Prostate gland (tissue), 2 donors: ENCODE measurements around the gene ELAVL1. TPM values are rescaled to one million over a fixed set of nuclear protein-coding genes. Genes with fewer than 3 reads are reported as not detected.
A peak's percentile ranks its signal among the peaks of the same experiment; 100 is the strongest.

Experiments used
- DNase-seq: peaks from one replicate; pipeline ENCODE4 v3.0.0-alpha.2; 2019; ENCODE audit warnings: low spot score
- H3K27ac ChIP-seq, 2 donors: fragments of 200-600 bp; sonication (generic); 2 replicates each; pipeline ENCODE4 v1.5.1; 2017 to 2019
- H3K27me3 ChIP-seq: fragments of 200-600 bp; sonication (generic); replicated peaks from 2 replicates; pipeline ENCODE4 v1.5.1; 2019; ENCODE audit not compliant: insufficient read depth
- H3K36me3 ChIP-seq, 2 donors: fragments of 200-600 bp; sonication (generic); 1 replicate in 1 of 2; 2 replicates in 1 of 2; pipeline versions ENCODE4 v1.5.1 to v1.8.1; 2017 to 2019
- H3K4me1 ChIP-seq: fragments of 200-600 bp; sonication (generic); replicated peaks from 2 replicates; pipeline ENCODE4 v1.5.1; 2019
- H3K4me3 ChIP-seq, 2 donors: fragments of 200-600 bp; sonication (generic); 2 replicates each; pipeline ENCODE4 v1.5.1; 2017 to 2019
- H3K9me3 ChIP-seq: fragments of 200-600 bp; sonication (generic); 2 replicates; pipeline ENCODE4 v1.5.1; 2017
- POLR2A ChIP-seq: fragments of 450-650 bp; IDR thresholded peaks from one replicate; pipeline ENCODE4 v1.6.1; 2016; ENCODE audit warnings: antibody characterized with exemption, mild to moderate bottlenecking
- POLR2AphosphoS5 ChIP-seq: sonication (generic); formaldehyde crosslinking; IDR thresholded peaks from one replicate; pipeline ENCODE4 v1.6.1; 2017; ENCODE audit warnings: antibody characterized with exemption
- WGBS: methylation state at CpG from one replicate; pipeline ENCODE4 v1.1.5; 2018; 5-methylcytosine and 5-hydroxymethylcytosine counted together
- intact Hi-C: fragments of 100-400 bp; cut with DNase I; formaldehyde crosslinking; loops from one replicate; pipeline ENCODE4 v1.14.2; 2022
- total RNA-seq, 2 donors: library from RNA; depleted of rRNA; stranded (reverse); fragments of >200 nt; gene quantifications; one replicate each; pipeline ENCODE4 v1.1.0, GENCODE V29; 2016
- TF ChIP-seq, protein P1 (sequence below), 4 experiments: fragments of 200-600 bp in 2 of 4; fragments of 450-650 bp in 2 of 4; sonication (generic) in 2 of 4; IDR thresholded peaks; 1 replicate in 3 of 4; 2 replicates in 1 of 4; pipeline ENCODE4 v1.5.1; 2016 to 2019; ENCODE audit warnings: antibody characterized with exemption in 4 of 4, mild to moderate bottlenecking in 2 of 4, moderate library complexity in 2 of 4

Gene ELAVL1
- total RNA-seq, 2 donors from 2014 or later: 35.6 to 76.9 TPM

DNA sequence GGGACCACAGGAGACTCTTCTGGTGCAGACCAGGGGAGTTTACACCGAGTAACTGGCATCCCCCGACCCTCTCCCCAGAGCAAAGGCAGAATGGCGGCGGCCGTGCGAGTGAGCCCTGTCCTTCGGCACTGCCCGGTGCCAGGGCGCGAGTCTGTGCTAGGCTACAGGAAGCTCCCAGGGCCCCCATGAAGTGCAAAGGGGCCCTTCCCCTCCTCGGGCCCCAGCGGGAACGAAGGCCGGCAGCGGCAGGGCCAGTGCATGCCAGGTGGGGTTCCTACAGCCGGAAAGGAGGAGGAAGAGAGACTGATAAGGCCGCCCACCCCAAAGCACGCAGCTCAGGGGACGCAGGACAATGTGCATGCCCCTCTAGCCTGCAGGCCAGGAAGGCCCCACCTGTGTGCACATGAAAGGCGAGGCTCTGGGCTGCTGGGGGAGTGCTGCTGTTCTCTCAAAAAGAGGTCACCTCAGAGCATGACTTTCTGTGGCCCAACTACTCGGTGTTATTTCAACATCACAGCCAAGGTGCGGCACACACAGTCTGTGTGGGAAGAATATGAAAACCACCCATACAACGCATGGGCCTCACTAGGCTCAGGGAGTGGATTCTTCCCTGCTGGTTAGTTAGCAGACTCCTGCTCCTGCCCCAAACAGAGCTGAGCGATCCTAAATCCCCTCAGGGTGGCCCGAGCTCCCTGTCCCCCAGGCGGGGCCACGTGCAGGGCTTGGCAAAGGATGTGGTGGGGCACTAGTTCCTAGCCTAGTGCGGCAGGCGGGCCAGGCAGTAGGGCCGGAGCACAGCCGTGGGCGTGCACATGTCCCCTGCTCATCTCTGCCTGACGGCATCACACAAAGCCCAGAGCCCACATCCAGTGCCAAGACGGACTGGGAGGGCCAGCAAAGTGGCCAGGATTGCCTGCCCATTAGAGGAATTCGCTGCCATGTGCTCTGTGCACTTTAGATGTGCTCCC, 33.6 kb downstream of the ELAVL1 start:
- H3K36me3 ChIP-seq: no peaks in the 10 kb centered on the region
- H3K9me3 ChIP-seq: no peaks in the 10 kb centered on the region
- intact Hi-C loops: no loop called here
- WGBS: 85% methylated on average over 32 of the region's 35 CpGs
- no peak for DNase-seq
- no peak overlapping the region for H3K4me3 ChIP-seq
- no peak overlapping the region for H3K27ac ChIP-seq
- no peaks in the 10 kb centered on the region for H3K4me1 ChIP-seq
- TF ChIP-seq POLR2AphosphoS5: no peak
- TF ChIP-seq, protein P1, sequence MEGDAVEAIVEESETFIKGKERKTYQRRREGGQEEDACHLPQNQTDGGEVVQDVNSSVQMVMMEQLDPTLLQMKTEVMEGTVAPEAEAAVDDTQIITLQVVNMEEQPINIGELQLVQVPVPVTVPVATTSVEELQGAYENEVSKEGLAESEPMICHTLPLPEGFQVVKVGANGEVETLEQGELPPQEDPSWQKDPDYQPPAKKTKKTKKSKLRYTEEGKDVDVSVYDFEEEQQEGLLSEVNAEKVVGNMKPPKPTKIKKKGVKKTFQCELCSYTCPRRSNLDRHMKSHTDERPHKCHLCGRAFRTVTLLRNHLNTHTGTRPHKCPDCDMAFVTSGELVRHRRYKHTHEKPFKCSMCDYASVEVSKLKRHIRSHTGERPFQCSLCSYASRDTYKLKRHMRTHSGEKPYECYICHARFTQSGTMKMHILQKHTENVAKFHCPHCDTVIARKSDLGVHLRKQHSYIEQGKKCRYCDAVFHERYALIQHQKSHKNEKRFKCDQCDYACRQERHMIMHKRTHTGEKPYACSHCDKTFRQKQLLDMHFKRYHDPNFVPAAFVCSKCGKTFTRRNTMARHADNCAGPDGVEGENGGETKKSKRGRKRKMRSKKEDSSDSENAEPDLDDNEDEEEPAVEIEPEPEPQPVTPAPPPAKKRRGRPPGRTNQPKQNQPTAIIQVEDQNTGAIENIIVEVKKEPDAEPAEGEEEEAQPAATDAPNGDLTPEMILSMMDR (IDR thresholded peaks at IDR 0.05): no peak
- no peak for TF ChIP-seq POLR2A
- H3K27me3 ChIP-seq: no peaks in the 10 kb centered on the region

- Histone ChIP-seq H3K4me3 (no peak overlapping the region), H3K36me3 (no peaks in the 10 kb centered on the region), H3K4me1 (no peaks in the 10 kb centered on the region), H3K27me3 (no peaks in the 10 kb centered on the region), H3K9me3 (no peaks in the 10 kb centered on the region), H3K27ac (no peak overlapping the region)
- intact Hi-C loops: no loop called here
- WGBS: 78% methylated on average over 11 of the region's 12 CpGs
- DNase-seq: no peak
- TF ChIP-seq POLR2A (no peak), POLR2AphosphoS5 (no peak)
- TF ChIP-seq, protein P1 (IDR thresholded peaks at IDR 0.05): peak in 3 of 4 experiments; percentile 44 to 62 (median 55)
Measured at GRCh38 chr19:7970716-7971448, 34.6 kb downstream of the ELAVL1 start.

GRCh38 chr19:7969555-7969939, 35.9 kb downstream of the ELAVL1 start:
- no peak overlapping the region for H3K4me3 ChIP-seq
- no peaks in the 10 kb centered on the region for H3K36me3 ChIP-seq
- WGBS: 90% methylated on average over 11 of the region's 11 CpGs
- H3K4me1 ChIP-seq: no peaks in the 10 kb centered on the region
- intact Hi-C loops: no loop called here
- no peaks in the 10 kb centered on the region for H3K27me3 ChIP-seq
- no peak overlapping the region for H3K27ac ChIP-seq
- DNase-seq: no peak
- TF ChIP-seq, protein P1 (IDR thresholded peaks at IDR 0.05): no peak
- H3K9me3 ChIP-seq: no peaks in the 10 kb centered on the region

- H3K4me1 ChIP-seq: no peaks in the 10 kb centered on the region
- H3K9me3 ChIP-seq: no peaks in the 10 kb centered on the region
- H3K27ac ChIP-seq: no peak overlapping the region
- intact Hi-C loops: no loop called here
- H3K4me3 ChIP-seq: no peak overlapping the region
- 91% methylated on average over 20 of the region's 20 CpGs for WGBS
- H3K36me3 ChIP-seq: no peaks in the 10 kb centered on the region
- no peaks in the 10 kb centered on the region for H3K27me3 ChIP-seq
- no peak for TF ChIP-seq POLR2AphosphoS5
- TF ChIP-seq, protein P1 (IDR thresholded peaks at IDR 0.05): no peak
- no peak for TF ChIP-seq POLR2A
- DNase-seq: no peak
Measured at GRCh38 chr19:7968796-7969554, 36.5 kb downstream of the ELAVL1 start.
